HG03135 (cell line): ENCODE measurements around the gene DLG4.
"Not testable (repeated sequence)": the region's sequence is repeated elsewhere in the genome, so short reads cannot be mapped to it uniquely, and the experiment has no call there.

Source experiments
- ATAC-seq: cut with Tn5 transposase; IDR thresholded peaks from one replicate; pipeline ENCODE4 v1.9.1; 2021; ENCODE audit warnings: mild to moderate bottlenecking, moderate library complexity; ENCODE audit not compliant: unreplicated experiment

The DLG4 gene

DNA sequence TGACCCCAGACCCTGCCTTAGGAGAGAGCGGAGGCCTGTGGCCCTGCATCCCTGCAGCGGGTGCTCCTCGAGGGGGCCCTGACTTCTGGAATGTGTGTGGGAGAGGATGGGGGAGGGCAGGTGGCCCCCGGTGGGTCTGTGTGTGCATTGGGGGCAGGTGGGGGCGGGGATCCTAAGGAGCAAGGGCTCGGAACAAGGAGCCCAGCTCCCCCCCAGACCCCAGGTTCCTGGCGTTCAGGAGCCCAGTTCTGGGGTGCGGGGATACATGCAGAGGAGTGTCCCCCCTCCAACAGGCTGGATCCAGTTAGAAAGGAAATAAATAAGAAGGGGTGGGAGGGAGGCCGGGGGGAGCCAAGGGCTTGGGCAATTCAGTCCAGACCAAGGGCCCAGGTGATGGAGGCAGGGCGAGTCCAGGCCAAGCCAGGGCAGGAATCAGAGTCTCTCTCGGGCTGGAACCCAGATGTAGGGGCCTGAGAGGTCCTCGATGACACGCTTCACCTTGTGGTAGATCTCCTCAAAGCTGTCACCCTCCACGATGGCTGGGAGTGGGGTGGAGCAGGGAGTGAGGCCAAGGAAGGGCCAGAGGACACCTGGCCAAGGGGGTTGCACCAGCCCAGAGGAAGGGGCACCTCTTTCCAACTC, 29.2 kb downstream of the DLG4 start:
- no peak for ATAC-seq

- no peak for ATAC-seq
Observed at GRCh38 chr17:7186241-7186640, 33.4 kb downstream of the DLG4 start.

GRCh38 chr17:7184647-7185046, 35.0 kb downstream of the DLG4 start:
- no peak for ATAC-seq

GRCh38 chr17:7184091-7184488, 35.5 kb downstream of the DLG4 start:
- ATAC-seq: no peak

DNA sequence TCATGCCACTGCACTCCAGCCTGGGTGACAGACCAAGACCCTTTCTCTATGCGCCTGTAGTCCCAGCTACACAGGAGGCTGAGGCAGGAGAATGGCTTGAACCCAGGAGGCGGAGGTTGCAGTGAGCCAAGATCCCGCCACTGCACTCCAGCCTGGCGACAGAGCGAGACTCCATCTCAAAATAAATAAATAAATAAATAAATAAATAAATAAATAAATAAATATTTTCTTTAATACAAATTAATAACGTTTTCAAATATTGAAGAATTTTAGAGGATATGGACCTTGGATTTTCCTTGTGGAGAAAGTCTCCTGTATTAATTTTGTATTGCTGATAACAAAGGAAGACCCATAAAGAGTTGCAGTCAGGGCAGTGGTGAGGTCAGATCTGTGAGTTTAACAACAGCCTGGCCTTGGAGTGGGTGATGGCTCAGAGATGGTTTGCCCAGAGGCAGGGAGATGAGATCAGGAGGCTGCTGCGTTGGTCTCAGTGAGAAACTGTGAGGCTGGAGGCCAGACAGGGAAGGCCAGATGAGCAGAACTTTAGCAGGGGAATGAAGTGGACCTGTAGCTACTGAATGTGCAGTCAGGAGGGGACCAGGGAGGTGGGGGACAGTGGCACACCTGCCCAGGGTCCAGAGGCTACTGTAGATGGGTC, 36.1 kb downstream of the DLG4 start:
- no peak for ATAC-seq

DNA sequence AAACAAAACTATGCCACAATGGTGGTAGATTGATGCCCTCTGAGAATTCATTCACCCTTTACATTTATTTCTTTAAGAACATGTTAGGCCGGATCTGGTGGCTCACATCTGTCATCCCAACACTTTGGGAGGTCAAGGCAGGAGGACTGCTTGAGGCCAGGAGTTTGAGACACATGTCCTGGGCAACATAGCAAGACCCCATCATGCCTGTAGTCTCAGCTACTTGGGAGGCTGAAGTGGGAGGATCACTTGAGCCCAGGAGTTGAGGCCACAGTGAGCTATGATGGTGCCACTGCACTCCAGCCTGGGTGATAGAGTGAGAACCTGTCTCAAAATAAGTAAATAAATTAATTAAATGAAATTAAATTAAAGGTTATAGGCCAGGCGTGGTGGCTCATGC, 37.5 kb downstream of the DLG4 start:
- ATAC-seq: not testable (repeated sequence)

DNA sequence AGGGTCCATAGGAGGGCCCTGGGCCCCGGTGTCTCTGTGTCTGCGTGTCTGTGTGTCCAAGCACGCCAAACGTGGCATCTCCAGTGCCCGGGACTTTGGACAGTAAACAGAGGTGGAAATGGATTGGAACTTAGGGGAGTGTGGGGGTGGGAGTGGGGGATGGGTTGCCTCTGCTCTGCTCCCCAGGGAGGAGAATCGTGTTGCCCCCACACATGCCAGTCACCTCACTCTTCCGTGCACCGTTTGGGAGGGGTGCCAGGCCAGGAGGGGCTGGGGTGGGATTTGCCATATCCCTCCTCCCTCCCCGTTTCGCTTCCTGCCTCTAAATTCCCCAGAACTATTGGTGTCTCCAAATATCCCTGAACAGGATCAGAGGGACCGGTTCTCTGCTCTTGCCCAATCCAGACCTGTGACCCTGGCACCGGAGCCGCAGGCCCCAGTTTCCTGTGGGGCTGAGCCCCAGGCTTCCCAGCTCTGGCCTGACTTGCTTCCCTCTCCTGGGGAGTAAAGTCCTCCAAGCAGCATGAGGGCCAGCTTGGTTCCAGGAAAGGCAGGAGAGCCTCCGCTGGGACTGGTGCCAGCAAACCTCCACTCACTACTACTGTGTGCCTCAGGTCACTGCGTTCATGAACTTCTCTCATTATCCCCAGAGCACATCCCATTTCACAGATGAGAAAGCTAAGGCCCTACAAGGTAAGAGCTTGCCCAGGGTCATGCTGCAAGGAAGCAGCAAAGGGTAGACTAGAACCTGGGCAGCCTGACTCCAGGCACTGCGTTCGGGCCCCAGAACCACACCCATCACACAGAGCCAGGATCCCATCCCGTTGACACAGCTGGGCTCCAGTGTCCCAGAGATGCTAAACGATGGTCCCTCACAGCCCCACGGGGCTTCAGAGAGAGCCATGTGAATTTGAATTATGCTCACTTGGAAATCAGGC, 40.0 kb downstream of the DLG4 start, which contains the start of gene ASGR1:
ASGR1 (minus strand) TSS at position 54 of the 938 bp plus-strand sequence. CDS start 807 bp downstream, outside the sequence.
- no peak for ATAC-seq

DNA sequence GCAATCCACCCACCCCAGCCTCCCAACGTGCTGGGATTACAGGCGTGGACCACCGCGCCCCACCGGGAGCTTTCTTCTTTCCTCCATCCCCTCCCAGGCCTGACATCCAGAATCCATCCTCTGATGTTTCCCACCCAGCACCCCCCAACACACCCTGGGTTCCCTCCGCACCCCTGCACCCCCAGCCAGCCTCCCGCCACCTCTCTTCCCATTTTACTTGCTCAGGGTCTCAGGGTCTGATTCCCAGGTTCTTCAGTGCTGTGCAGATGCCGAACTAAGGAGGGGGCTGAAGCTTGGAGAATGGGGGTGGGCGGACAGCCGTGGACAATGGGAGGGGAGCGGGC, 40.7 kb downstream of the DLG4 start:
- no peak for ATAC-seq

GRCh38 chr17:7177954-7178477, 41.6 kb downstream of the DLG4 start:
- ATAC-seq: no peak

GRCh38 chr17:7177191-7177953, 42.3 kb downstream of the DLG4 start:
- no peak for ATAC-seq

- no peak for ATAC-seq
Observed at GRCh38 chr17:7176841-7177190, 42.8 kb downstream of the DLG4 start.

DNA sequence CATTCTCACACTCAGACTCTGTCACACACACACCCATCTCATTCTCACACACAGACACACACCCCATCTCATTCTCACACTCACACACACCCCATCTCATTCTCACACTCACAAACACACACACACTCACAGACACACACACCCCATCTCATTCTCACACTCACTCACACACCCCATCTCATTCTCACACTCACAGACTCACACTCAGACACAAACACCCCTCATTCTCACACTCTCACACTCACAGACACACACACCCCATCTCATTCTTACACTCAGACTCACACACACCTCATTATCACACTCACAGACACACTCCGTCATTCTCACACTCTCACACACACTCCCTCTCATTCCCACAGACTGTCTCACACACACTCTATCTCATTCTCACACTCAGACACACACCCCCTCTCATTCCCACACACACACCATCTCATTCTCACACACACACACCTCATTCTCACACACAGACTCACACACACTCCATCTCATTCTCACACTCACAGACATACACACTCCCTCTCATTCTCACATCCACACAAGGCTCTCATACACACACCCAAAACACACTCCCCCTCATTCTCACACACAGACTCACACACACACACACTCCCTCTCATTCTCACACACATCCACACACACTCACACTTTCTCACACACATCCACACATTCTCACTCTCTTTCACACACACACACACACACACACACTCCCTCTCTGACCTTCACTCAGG, 43.4 kb downstream of the DLG4 start:
- ATAC-seq: no peak

DNA sequence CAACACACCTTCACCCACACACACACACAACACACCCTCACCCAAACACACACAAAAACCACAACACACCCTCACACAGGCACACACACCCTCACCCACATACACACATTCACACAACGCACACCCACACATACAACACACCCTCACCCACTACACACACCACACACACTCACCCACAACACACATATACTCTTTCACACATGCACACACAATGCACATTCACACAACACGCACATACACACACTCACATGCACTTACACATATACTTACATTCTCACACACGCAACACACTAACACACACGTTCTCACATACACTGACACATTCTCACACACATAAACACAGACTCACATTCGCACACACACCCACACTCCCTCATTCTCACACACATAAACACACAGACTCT, 44.3 kb downstream of the DLG4 start:
- no peak for ATAC-seq

DNA sequence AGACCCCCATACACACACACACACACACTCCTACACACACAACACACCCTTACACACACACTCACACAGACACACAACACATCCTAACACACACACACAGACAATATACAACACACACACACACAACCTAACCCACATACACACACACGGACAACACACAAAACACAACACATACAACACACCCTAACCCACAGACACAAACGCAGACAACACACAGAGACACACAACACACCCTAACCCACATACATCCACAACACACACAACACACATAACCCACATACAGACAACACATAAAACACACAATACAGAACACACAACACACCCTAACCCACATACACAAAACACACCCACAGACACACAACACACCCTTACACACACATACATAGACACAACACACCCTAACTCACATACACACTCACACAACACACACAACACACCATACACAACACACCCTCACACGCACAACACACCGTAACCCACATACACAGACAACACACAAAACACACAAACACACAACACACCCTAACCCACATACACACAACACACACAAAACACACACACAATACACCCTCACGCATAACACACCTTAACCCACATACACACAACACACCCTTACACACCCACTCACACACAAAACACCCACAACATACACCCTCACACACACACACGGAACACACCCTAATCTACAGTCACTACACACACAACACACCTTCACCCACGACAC, 44.9 kb downstream of the DLG4 start:
- no peak for ATAC-seq

- ATAC-seq: no peak
Observed at GRCh38 chr17:7173687-7174602, 45.7 kb downstream of the DLG4 start.

DNA sequence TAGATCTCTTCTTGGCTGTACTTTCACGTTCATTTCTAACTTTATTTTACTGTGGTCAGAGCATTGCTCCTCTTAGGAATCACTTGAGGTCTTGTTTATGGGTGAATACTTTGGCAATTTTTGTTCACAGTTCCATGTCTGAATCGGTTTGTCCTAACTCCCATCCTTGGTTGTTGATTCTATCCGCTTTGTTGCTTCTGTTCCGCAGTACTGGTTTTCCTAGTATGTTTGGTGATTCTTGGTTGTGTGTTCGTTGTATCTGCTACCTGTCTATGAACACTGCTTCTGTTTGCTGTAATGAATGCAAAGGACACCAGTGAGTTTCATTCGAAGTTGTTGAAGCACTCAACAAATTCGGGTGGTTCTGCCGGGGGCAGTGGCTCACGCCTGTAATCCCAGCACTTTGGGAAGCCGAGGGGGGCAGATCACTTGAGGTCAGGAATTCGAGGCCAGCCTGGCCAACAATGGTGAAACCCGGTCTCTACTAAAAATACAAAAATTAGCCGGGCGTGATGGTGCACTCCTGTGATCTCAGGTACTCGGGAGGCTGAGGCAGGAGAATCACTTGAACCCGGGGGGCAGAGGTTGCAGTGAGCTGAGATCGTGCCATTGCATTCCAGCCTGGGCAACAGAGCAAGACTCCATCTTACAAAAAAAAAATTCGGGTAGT, 47.0 kb downstream of the DLG4 start:
- ATAC-seq: not testable (repeated sequence)

DNA sequence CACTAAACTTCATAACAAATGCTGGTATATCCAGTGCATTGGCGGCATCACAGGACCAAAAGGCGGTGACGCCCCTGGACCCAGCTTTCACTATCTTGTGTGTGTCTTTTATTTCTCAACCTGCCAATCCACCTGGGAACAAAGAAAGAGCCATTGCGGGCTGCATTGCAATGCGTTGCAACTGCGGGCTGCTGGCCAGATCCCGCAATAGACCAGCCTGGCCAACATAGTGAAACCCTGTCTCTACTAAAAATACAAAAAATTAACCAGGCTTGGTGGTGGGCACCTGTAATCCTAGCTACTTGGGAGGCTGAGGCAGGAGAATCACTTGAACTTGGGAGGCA, 50.1 kb downstream of the DLG4 start:
- ATAC-seq: not testable (repeated sequence)
